GM18508 (cell line): ENCODE measurements around the gene ATF7.

Experiments used
- ATAC-seq: cut with Tn5 transposase; IDR thresholded peaks from one replicate; pipeline ENCODE4 v1.9.1; 2021; ENCODE audit warnings: moderate number of reproducible peaks; ENCODE audit not compliant: insufficient read depth, unreplicated experiment

The ATF7 gene

GRCh38 chr12:53538209-53538689 is 87.9 kb downstream of the ATF7 start:
- ATAC-seq: no peak

- ATAC-seq: no peak
These were observed 89.2 kb downstream of the ATF7 start for GRCh38 chr12:53536962-53537361.

GRCh38 chr12:53533471-53533870 is 92.7 kb downstream of the ATF7 start:
- ATAC-seq: no peak

- ATAC-seq: no peak
These were observed 93.4 kb downstream of the ATF7 start for GRCh38 chr12:53532524-53533445.

GRCh38 chr12:53532021-53532420 is 94.2 kb downstream of the ATF7 start:
- ATAC-seq: no peak

GRCh38 chr12:53530920-53531319 is 95.3 kb downstream of the ATF7 start:
- no peak for ATAC-seq

- ATAC-seq: no peak
These were observed 96.1 kb downstream of the ATF7 start for GRCh38 chr12:53530061-53530460.

- no peak for ATAC-seq
These were observed 101.7 kb downstream of the ATF7 start for GRCh38 chr12:53524476-53524875.

- no peak for ATAC-seq
These were observed 103.1 kb downstream of the ATF7 start for GRCh38 chr12:53523131-53523530.

GRCh38 chr12:53518381-53518780 is 107.8 kb downstream of the ATF7 start:
- no peak for ATAC-seq

GRCh38 chr12:53516758-53517455 is 109.3 kb downstream of the ATF7 start:
- no peak for ATAC-seq

- no peak for ATAC-seq
These were observed 110.9 kb downstream of the ATF7 start for GRCh38 chr12:53515291-53515680.

GRCh38 chr12:53514628-53515290 is 111.4 kb downstream of the ATF7 start:
- no peak for ATAC-seq

GRCh38 chr12:53513712-53514410 is 112.3 kb downstream of the ATF7 start:
- no peak for ATAC-seq

GRCh38 chr12:53510181-53510812 is 115.9 kb downstream of the ATF7 start:
- ATAC-seq: no peak

- no peak for ATAC-seq
These were observed 117.5 kb downstream of the ATF7 start for GRCh38 chr12:53508534-53509170.

- no peak for ATAC-seq
These were observed 118.6 kb downstream of the ATF7 start for GRCh38 chr12:53507603-53507885.

- no peak for ATAC-seq
These were observed 119.1 kb downstream of the ATF7 start, which contains the start of gene NPFF for GRCh38 chr12:53506881-53507602. Gene NPFF, minus strand, starts transcription at chr12:53507484. Its CDS starts 10 bp downstream, at chr12:53507474.

GRCh38 chr12:53506450-53506785 is 119.8 kb downstream of the ATF7 start:
- ATAC-seq: no peak
